ENCODE data around the gene BDKRB2. TPM values are rescaled to one million over a fixed set of nuclear protein-coding genes. Genes with fewer than 3 reads are reported as not detected.

BDKRB2 gene
- total RNA-seq, 1 donor from 2014 or later = 7.9 TPM

DNA sequence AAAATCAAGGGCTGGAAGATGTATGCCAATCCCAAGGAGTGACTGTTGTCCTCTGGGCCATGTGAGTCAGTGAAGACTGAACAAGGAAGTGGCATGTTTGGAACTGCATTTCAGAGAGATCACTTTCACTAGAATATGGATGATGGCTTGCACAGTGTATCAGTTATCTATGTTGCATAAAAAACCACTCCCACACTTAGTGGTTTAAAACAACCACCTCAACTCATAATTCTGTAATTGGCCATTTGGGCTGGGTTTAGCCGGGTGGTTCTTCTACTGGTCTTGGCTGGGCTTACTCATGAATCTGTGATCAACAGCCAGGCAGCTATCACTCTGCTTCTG is 66.8 kb downstream of the BDKRB2 start:
- no peaks in the 10 kb centered on the region for H3K9me3 ChIP-seq
- TF ChIP-seq, protein P1, sequence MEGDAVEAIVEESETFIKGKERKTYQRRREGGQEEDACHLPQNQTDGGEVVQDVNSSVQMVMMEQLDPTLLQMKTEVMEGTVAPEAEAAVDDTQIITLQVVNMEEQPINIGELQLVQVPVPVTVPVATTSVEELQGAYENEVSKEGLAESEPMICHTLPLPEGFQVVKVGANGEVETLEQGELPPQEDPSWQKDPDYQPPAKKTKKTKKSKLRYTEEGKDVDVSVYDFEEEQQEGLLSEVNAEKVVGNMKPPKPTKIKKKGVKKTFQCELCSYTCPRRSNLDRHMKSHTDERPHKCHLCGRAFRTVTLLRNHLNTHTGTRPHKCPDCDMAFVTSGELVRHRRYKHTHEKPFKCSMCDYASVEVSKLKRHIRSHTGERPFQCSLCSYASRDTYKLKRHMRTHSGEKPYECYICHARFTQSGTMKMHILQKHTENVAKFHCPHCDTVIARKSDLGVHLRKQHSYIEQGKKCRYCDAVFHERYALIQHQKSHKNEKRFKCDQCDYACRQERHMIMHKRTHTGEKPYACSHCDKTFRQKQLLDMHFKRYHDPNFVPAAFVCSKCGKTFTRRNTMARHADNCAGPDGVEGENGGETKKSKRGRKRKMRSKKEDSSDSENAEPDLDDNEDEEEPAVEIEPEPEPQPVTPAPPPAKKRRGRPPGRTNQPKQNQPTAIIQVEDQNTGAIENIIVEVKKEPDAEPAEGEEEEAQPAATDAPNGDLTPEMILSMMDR (IDR thresholded peaks at IDR 0.05) = no peak
- intact Hi-C loops (cut with DNase I) = no loop called here
- H3K27me3 ChIP-seq = no peaks in the 10 kb centered on the region
- H3K4me1 ChIP-seq = no peaks in the 10 kb centered on the region
- DNase-seq (ENCODE audit: low spot score in 2 of 2) = no peak
- H3K27ac ChIP-seq = no peak overlapping the region
- H3K36me3 ChIP-seq = no peaks in the 10 kb centered on the region
- no peak overlapping the region for H3K4me3 ChIP-seq

DNA sequence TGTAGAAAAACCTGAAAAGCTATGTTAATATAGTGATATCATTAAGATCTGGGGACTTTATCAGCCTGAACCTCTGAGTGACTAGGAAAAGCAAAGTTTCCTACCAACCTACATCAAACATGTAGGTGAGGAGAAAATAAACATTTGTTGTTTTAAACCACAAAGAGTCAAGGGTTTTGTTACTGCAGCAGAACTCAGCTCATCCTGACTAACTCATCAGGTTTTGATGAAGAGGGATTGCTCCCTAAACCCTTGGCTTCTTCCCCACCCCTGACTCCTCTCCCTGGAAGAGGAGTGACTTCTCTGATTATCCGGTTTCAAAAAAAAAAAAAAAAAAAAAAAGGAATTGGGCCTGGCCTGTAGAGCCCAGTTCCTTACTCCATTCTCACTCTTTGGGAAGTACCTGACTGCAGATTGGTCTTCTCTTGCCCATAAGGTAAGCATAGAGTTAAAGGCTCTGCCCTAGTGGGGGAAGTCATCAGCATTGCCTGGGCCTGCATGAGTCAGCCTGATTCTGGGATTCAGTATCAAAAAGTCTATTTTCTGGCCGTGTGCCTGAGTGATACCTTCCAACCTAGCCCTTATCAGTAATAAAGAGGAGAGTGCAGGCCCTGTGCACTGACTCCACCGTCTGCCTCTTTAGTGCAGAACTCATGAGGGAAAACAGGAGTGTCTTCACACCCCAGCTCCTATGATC is 68.3 kb downstream of the BDKRB2 start:
- no peaks in the 10 kb centered on the region for H3K36me3 ChIP-seq
- H3K27me3 ChIP-seq = no peaks in the 10 kb centered on the region
- TF ChIP-seq, protein P1 (IDR thresholded peaks at IDR 0.05) = no peak
- no peak for DNase-seq (ENCODE audit: low spot score in 2 of 2)
- no peak overlapping the region for H3K27ac ChIP-seq
- intact Hi-C loops (cut with DNase I) = no loop called here
- H3K9me3 ChIP-seq = peaks cover 5 to 6% of the 10 kb centered on the region in 2 donors
- H3K4me3 ChIP-seq = no peak overlapping the region
- no peaks in the 10 kb centered on the region for H3K4me1 ChIP-seq

DNA sequence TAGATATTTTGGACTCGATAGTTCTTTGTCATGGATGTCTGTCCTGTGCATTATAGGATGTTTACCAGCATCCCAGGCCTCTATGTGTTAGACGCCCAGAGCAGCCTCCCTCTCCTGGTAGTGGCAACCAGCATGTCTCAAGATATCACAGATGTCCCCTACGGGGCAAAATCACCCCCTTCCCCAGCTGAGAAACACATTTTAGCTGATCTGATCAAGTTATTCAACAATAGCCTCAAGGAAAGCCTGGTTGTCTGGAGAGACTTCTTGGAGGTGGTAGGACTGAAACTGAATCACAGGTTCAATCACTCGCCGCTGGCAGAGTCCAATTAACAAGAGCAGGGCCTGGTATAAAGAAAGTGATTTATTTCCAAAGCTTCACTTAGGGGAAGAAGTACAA is 69.0 kb downstream of the BDKRB2 start:
- Histone ChIP-seq H3K36me3 (no peaks in the 10 kb centered on the region), H3K27ac (no peak overlapping the region), H3K4me1 (no peaks in the 10 kb centered on the region), H3K27me3 (no peaks in the 10 kb centered on the region), H3K9me3 (peaks cover 12% of the 10 kb centered on the region in 2 donors), H3K4me3 (no peak overlapping the region)
- TF ChIP-seq, protein P1 (IDR thresholded peaks at IDR 0.05) = no peak
- DNase-seq (ENCODE audit: low spot score in 2 of 2) = no peak
- intact Hi-C loops (cut with DNase I) = loop anchor here (2.0 kb wide), 2 partner anchors 177 to 275 kb away; no protein-coding TSS in a partner anchor

DNA sequence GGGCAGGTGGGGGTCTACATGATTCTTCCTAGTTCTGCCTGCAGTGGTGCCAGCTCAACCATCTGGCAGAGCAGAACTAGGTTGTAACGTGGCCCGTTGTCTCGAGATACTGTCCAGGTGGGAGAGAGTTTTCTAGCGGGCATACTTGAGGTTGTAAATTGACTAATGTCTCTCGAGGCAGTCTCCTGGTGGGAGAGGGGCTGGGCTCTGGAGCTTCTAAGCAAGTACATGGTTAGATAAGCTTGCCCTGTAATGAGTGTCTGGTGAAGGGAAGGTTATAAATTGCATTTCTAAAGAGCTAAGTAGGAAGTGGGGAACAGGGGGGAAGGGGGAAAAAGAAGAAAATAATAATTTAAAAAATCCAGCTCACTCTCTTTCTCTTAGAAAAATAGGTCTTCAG is 69.5 kb downstream of the BDKRB2 start:
- Histone ChIP-seq H3K4me1 (no peaks in the 10 kb centered on the region), H3K4me3 (no peak overlapping the region), H3K27ac (no peak overlapping the region), H3K9me3 (peaks cover 12% of the 10 kb centered on the region in 2 donors), H3K36me3 (no peaks in the 10 kb centered on the region), H3K27me3 (no peaks in the 10 kb centered on the region)
- TF ChIP-seq, protein P1 (IDR thresholded peaks at IDR 0.05) = no peak
- intact Hi-C loops (cut with DNase I) = loop anchor here (2.0 kb wide), 2 partner anchors 177 to 275 kb away; no protein-coding TSS in a partner anchor
- no peak for DNase-seq (ENCODE audit: low spot score in 2 of 2)

DNA sequence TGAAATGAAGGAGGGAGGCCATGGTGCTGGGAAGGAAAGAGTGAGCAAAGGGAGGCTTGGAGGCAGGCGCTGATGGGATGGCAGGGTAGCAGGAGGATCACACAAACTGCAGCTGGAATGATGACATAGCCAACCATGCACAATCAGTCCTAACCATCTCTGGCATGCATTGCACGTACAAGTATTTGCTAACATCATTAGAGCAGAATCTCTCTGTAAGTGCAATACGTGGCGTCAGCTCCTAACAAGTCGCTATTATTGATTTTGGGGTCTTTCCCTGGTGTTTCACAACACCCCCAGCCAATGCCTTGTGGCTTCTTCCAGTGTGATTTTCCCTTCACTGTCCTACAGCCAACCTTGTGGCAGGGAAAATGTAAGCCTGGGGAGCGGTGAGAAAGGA is 69.9 kb downstream of the BDKRB2 start:
- H3K27ac ChIP-seq = no peak overlapping the region
- intact Hi-C loops (cut with DNase I) = loop anchor here (2.0 kb wide), 2 partner anchors 178 to 276 kb away; no protein-coding TSS in a partner anchor
- TF ChIP-seq, protein P1 (IDR thresholded peaks at IDR 0.05) = no peak
- H3K4me1 ChIP-seq = no peaks in the 10 kb centered on the region
- no peak overlapping the region for H3K4me3 ChIP-seq
- no peaks in the 10 kb centered on the region for H3K27me3 ChIP-seq
- no peak for DNase-seq (ENCODE audit: low spot score in 2 of 2)
- H3K36me3 ChIP-seq = no peaks in the 10 kb centered on the region
- H3K9me3 ChIP-seq = peaks cover 12% of the 10 kb centered on the region in 2 donors
